ENCODE results near the gene SLC9B2.

SLC9B2 gene, protein sequence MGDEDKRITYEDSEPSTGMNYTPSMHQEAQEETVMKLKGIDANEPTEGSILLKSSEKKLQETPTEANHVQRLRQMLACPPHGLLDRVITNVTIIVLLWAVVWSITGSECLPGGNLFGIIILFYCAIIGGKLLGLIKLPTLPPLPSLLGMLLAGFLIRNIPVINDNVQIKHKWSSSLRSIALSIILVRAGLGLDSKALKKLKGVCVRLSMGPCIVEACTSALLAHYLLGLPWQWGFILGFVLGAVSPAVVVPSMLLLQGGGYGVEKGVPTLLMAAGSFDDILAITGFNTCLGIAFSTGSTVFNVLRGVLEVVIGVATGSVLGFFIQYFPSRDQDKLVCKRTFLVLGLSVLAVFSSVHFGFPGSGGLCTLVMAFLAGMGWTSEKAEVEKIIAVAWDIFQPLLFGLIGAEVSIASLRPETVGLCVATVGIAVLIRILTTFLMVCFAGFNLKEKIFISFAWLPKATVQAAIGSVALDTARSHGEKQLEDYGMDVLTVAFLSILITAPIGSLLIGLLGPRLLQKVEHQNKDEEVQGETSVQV

DNA sequence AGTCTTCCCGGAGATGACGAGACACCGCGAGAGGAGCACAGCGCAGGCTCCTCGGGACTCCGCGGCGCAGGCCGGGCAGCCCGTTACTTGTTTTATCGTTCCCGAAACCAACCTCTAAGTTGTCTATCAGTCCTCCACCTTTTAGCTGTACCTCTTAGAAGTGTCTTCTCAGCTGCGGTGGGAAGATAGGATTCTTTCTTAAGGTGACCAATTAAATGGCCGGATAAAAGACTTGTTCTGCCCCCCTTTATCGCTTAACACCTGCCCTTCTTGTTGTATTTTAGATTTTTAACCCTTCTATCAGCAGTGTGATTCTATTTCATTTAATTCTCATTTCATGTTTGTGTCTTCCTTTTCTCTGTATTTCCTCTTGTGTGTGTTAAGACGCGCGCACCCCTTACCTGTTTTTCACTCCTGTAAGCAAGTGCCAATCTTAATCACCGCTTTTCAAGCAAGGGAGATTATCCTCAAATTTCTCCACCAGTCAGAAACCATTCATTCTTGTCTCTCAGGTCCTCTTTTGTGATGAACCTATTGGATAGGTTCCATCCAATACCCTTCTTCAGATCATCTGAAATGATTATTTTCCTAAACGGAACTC lies at the start of gene SLC9B2:
TSS of gene SLC9B2 (minus strand) at position 15 of the 601 bp plus-strand sequence. CDS start 9,211 bp downstream, outside the sequence.
- peaks cover 53% of the 10 kb centered on the region for H3K36me3 Mint-ChIP-seq (ENCODE audit: low read depth)
- peaks cover 16% of the 10 kb centered on the region for H3K4me1 Mint-ChIP-seq
- TF ChIP-seq, protein P1, sequence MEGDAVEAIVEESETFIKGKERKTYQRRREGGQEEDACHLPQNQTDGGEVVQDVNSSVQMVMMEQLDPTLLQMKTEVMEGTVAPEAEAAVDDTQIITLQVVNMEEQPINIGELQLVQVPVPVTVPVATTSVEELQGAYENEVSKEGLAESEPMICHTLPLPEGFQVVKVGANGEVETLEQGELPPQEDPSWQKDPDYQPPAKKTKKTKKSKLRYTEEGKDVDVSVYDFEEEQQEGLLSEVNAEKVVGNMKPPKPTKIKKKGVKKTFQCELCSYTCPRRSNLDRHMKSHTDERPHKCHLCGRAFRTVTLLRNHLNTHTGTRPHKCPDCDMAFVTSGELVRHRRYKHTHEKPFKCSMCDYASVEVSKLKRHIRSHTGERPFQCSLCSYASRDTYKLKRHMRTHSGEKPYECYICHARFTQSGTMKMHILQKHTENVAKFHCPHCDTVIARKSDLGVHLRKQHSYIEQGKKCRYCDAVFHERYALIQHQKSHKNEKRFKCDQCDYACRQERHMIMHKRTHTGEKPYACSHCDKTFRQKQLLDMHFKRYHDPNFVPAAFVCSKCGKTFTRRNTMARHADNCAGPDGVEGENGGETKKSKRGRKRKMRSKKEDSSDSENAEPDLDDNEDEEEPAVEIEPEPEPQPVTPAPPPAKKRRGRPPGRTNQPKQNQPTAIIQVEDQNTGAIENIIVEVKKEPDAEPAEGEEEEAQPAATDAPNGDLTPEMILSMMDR (IDR thresholded peaks at IDR 0.05), result no peak
- H3K27me3 Mint-ChIP-seq (ENCODE audit: low read depth, poor library complexity), result peaks cover 4% of the 10 kb centered on the region
- peak within 1 kb of the TSS; percentile 94 for H3K4me3 Mint-ChIP-seq
- peak within 1 kb of the TSS; percentile 58 for H3K27ac Mint-ChIP-seq
- DNase-seq, result no peak
- H3K9me3 Mint-ChIP-seq, result peaks cover 4% of the 10 kb centered on the region

DNA sequence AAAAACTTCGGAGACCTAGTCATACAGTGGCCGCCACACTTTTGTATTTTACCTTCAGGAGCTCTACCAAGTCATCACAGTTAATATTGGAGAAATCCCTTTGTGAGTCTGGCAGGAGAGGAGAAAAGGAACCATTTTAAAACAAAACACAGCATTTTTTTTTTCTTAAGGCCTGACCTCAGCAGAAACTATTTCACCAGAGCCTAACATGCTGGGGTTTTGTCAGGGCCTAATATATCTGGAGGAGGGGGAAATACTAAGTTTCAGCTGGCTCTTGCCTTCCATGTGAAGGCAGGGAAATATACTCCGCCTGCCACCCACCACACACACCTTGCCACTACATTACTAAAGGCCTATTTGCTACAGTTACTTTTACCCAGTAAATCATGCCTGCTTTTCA lies 49.6 kb upstream of the SLC9B2 start:
- H3K27ac Mint-ChIP-seq, result no peak overlapping the region
- no peaks in the 10 kb centered on the region for H3K27me3 Mint-ChIP-seq (ENCODE audit: low read depth, poor library complexity)

DNA sequence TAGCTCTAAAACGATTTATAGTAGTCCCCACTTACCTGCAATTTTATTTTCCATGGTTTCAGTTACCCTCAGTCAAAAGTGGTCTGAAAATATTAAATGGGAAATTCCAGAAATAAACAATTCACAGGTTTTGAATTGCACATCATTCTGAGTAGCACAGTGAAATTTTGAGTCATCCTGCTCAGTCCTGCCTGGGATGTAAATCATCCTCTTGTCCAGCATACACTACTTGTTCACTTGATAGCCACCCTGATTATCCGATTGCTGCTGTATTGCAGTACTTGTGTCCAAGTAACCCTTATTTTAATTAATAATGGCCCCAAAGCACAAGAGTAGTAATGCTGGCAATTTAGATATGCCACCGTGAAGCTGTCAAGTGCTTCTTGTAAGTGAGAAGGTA lies 46.6 kb upstream of the SLC9B2 start:
- TF ChIP-seq, protein P1 (IDR thresholded peaks at IDR 0.05), result no peak
- peaks cover 52% of the 10 kb centered on the region for H3K36me3 Mint-ChIP-seq (ENCODE audit: low read depth)
- peaks cover 10% of the 10 kb centered on the region for H3K9me3 Mint-ChIP-seq
- H3K4me1 Mint-ChIP-seq, result no peaks in the 10 kb centered on the region
- no peak overlapping the region for H3K4me3 Mint-ChIP-seq
- no peaks in the 10 kb centered on the region for H3K27me3 Mint-ChIP-seq (ENCODE audit: low read depth, poor library complexity)
- H3K27ac Mint-ChIP-seq, result no peak overlapping the region
- no peak for DNase-seq

More for the DNA sequence above, 49.6 kb upstream of the SLC9B2 start:
- Mint-ChIP-seq H3K36me3 (ENCODE audit: low read depth) (peaks cover 63% of the 10 kb centered on the region), H3K4me1 (no peaks in the 10 kb centered on the region), H3K9me3 (peaks cover 33% of the 10 kb centered on the region), H3K4me3 (no peak overlapping the region)
- TF ChIP-seq, protein P1 (IDR thresholded peaks at IDR 0.05), result no peak
- no peak for DNase-seq

DNA sequence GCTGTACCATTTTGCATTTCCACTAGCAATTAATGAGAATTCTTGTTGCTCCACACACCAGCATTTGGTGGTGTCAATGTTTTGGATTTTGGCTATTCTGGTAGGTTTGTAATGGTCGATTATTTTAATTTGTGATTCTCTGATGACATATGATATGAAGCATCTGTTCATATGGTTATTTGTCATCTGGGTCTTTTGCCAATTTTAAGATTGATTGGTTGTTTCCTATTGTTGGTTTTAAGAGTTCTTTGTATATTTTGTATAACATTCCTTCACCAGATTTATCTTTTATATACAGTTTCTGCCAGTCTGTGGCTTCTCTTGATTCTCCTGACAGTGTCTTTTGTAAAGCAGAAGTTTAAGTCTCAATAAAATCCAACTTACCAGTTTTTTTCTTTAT lies 41.6 kb upstream of the SLC9B2 start:
- no peak for DNase-seq
- Mint-ChIP-seq H3K27ac (no peak overlapping the region), H3K27me3 (ENCODE audit: low read depth, poor library complexity) (no peaks in the 10 kb centered on the region), H3K4me1 (no peaks in the 10 kb centered on the region), H3K36me3 (ENCODE audit: low read depth) (peaks cover 39% of the 10 kb centered on the region), H3K9me3 (no peaks in the 10 kb centered on the region), H3K4me3 (no peak overlapping the region)
- TF ChIP-seq, protein P1 (IDR thresholded peaks at IDR 0.05), result no peak

DNA sequence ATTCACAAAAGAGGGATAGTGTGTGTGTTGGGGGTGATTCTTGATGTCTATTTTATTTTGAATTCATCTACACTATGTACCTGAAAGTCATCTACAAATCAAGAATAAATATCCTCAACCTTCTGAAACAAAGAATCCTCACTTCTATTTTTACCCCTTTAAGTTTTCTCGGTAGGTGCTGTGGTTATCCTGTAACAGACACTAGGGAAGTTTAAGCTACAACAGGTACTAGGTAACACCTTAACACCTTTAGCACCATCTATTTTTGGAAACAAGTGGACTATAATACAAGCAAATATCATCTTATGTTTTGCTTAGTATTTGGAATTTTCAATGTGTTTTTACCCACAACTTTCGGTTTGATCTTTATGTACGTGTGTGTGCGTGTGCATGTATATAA lies 35.0 kb upstream of the SLC9B2 start:
- Mint-ChIP-seq H3K27ac (no peak overlapping the region), H3K36me3 (ENCODE audit: low read depth) (peaks cover 52% of the 10 kb centered on the region), H3K27me3 (ENCODE audit: low read depth, poor library complexity) (no peaks in the 10 kb centered on the region), H3K9me3 (no peaks in the 10 kb centered on the region), H3K4me1 (no peaks in the 10 kb centered on the region), H3K4me3 (no peak overlapping the region)
- TF ChIP-seq, protein P1 (IDR thresholded peaks at IDR 0.05), result no peak
- no peak for DNase-seq

Measured in nephron progenitor cell (in vitro differentiated cells).